IMR-90 (cell line): ENCODE data around the gene KCNIP3.
A peak's percentile ranks its signal among the peaks of the same experiment; 100 is the strongest.
"Not testable (repeated sequence)": the region's sequence is repeated elsewhere in the genome, so short reads cannot be mapped to it uniquely, and the experiment has no call there.

ENCODE experiments used
- BHLHE40 ChIP-seq: fragments of 150-350 bp; IDR thresholded peaks from 2 replicates; pipeline ENCODE4 v1.6.1; 2016; ENCODE audit warnings: mild to moderate bottlenecking, low read depth, low read length
- MXI1 ChIP-seq: IDR thresholded peaks from 2 replicates; pipeline ENCODE4 v1.6.1; 2012; ENCODE audit warnings: low read depth, mild to moderate bottlenecking, low read length, moderate library complexity, borderline replicate concordance
- POLR2A ChIP-seq: IDR thresholded peaks from 2 replicates; pipeline ENCODE4 v1.6.1; 2012; ENCODE audit warnings: mild to moderate bottlenecking, low read depth, low read length
- RCOR1 ChIP-seq: IDR thresholded peaks from 2 replicates; pipeline ENCODE4 v1.6.1; 2012; ENCODE audit warnings: mild to moderate bottlenecking, low read length, improper control_type of control experiment; ENCODE audit not compliant: insufficient replicate concordance
- RFX5 ChIP-seq: IDR thresholded peaks from 2 replicates; pipeline ENCODE4 v1.8.0; 2012; ENCODE audit warnings: low read depth, mild to moderate bottlenecking, low read length, moderate library complexity
- TF ChIP-seq, protein P1 (sequence below): conservative IDR thresholded peaks from 2 replicates; pipeline ENCODE4 v1.5.1; 2012; ENCODE audit warnings: mild to moderate bottlenecking, low read depth, low read length, improper control_type of control experiment

DNA sequence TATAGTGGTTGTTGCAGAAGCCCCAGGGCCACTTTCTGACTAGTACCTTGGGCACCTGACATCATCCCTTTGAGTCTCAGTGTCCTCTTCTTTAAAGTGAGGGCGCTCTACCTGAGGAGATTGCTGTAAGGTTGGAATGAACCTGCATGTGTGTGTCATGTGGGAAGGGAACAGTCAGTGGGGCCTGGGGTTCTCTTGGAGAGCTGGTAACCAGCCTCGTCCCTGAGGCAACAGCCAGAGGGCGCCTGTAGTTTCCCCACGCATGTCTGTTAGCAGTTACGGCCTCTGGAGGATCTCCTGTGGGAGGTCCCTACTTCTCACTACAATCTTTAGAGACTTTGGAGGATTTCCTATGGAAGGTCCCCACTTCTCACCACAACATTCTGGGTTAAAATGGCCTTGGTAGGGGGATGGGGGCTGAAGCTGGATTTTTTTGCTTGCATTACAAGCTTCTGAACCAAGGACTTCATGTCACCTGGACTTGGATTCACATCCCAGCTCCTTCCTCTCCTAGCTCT is 106.1 kb downstream of the KCNIP3 start:
- TF ChIP-seq, protein P1, sequence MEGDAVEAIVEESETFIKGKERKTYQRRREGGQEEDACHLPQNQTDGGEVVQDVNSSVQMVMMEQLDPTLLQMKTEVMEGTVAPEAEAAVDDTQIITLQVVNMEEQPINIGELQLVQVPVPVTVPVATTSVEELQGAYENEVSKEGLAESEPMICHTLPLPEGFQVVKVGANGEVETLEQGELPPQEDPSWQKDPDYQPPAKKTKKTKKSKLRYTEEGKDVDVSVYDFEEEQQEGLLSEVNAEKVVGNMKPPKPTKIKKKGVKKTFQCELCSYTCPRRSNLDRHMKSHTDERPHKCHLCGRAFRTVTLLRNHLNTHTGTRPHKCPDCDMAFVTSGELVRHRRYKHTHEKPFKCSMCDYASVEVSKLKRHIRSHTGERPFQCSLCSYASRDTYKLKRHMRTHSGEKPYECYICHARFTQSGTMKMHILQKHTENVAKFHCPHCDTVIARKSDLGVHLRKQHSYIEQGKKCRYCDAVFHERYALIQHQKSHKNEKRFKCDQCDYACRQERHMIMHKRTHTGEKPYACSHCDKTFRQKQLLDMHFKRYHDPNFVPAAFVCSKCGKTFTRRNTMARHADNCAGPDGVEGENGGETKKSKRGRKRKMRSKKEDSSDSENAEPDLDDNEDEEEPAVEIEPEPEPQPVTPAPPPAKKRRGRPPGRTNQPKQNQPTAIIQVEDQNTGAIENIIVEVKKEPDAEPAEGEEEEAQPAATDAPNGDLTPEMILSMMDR, result peak; percentile 48
- not testable (repeated sequence) for TF ChIP-seq POLR2A, BHLHE40, RCOR1, MXI1, RFX5
